ENCODE measurements around the gene COL28A1. TPM values are rescaled to one million over a fixed set of nuclear protein-coding genes. Genes with fewer than 3 reads are reported as not detected.

The COL28A1 gene
- total RNA-seq, 1 donor from 2014 or later: 0.60 TPM

- no peak overlapping the region for H2AFZ ChIP-seq (replicated peaks)
- no peak for DNase-seq (ENCODE audit: low spot score)
- no peak overlapping the region for H3K4me2 ChIP-seq
- H3K4me1 ChIP-seq: no peaks in the 10 kb centered on the region
- H3K9me3 ChIP-seq (ENCODE audit: low read depth): no peaks in the 10 kb centered on the region
- Mint-ChIP-seq H3K27me3 (ENCODE audit: insufficient read depth, low read depth) (no peaks in the 10 kb centered on the region), H3K36me3 (no peaks in the 10 kb centered on the region), H3K27ac (no peak overlapping the region), H3K4me3 (no peak overlapping the region), H3K4me1 (no peaks in the 10 kb centered on the region), H3K9me3 (no peaks in the 10 kb centered on the region)
- no peaks in the 10 kb centered on the region for H3K36me3 ChIP-seq
- no peaks in the 10 kb centered on the region for H4K20me1 ChIP-seq (ENCODE audit: low read depth)
- no peaks in the 10 kb centered on the region for H3F3A ChIP-seq (ENCODE audit: low read depth)
- H3K27me3 ChIP-seq: no peaks in the 10 kb centered on the region
- no peak overlapping the region for H3K9ac ChIP-seq
- no peak overlapping the region for H3K4me3 ChIP-seq
- TF ChIP-seq EZH2phosphoT487 (IDR thresholded peaks at IDR 0.05) (no peak), CTCF (IDR thresholded peaks at IDR 0.05) (no peak), EZH2 (IDR thresholded peaks at IDR 0.05) (no peak)
- H3K79me2 ChIP-seq (ENCODE audit: low read depth): no peaks in the 10 kb centered on the region
- no peak overlapping the region for H3K27ac ChIP-seq
These were observed 96.8 kb downstream of the COL28A1 start for GRCh38 chr7:7438851-7439250.

- Histone ChIP-seq H3K9me3 (ENCODE audit: low read depth) (no peaks in the 10 kb centered on the region), H3K4me2 (no peak overlapping the region), H3K27me3 (no peaks in the 10 kb centered on the region), H4K20me1 (ENCODE audit: low read depth) (no peaks in the 10 kb centered on the region), H3F3A (ENCODE audit: low read depth) (no peaks in the 10 kb centered on the region), H3K36me3 (no peaks in the 10 kb centered on the region), H3K9ac (no peak overlapping the region), H2AFZ (replicated peaks) (no peak overlapping the region), H3K4me1 (no peaks in the 10 kb centered on the region), H3K79me2 (ENCODE audit: low read depth) (no peaks in the 10 kb centered on the region), H3K27ac (no peak overlapping the region), H3K4me3 (no peak overlapping the region)
- Mint-ChIP-seq H3K27me3 (ENCODE audit: insufficient read depth, low read depth) (no peaks in the 10 kb centered on the region), H3K9me3 (no peaks in the 10 kb centered on the region), H3K4me3 (no peak overlapping the region), H3K4me1 (no peaks in the 10 kb centered on the region), H3K36me3 (no peaks in the 10 kb centered on the region), H3K27ac (no peak overlapping the region)
- TF ChIP-seq EZH2 (IDR thresholded peaks at IDR 0.05): no peak
- TF ChIP-seq EZH2phosphoT487 (IDR thresholded peaks at IDR 0.05): no peak
- no peak for TF ChIP-seq CTCF (IDR thresholded peaks at IDR 0.05)
- DNase-seq (ENCODE audit: low spot score): no peak
These were observed 99.7 kb downstream of the COL28A1 start for GRCh38 chr7:7435978-7436377.

GRCh38 chr7:7434329-7434728 lies 101.3 kb downstream of the COL28A1 start:
- H3K79me2 ChIP-seq (ENCODE audit: low read depth): no peaks in the 10 kb centered on the region
- no peak overlapping the region for H3K27ac ChIP-seq
- TF ChIP-seq EZH2 (IDR thresholded peaks at IDR 0.05) (no peak), CTCF (IDR thresholded peaks at IDR 0.05) (no peak), EZH2phosphoT487 (IDR thresholded peaks at IDR 0.05) (no peak)
- Mint-ChIP-seq H3K27ac (no peak overlapping the region), H3K4me3 (no peak overlapping the region), H3K9me3 (no peaks in the 10 kb centered on the region), H3K36me3 (no peaks in the 10 kb centered on the region), H3K27me3 (ENCODE audit: insufficient read depth, low read depth) (no peaks in the 10 kb centered on the region), H3K4me1 (no peaks in the 10 kb centered on the region)
- H3F3A ChIP-seq (ENCODE audit: low read depth): no peaks in the 10 kb centered on the region
- no peaks in the 10 kb centered on the region for H3K9me3 ChIP-seq (ENCODE audit: low read depth)
- H3K36me3 ChIP-seq: no peaks in the 10 kb centered on the region
- no peak overlapping the region for H3K4me2 ChIP-seq
- no peak overlapping the region for H2AFZ ChIP-seq (replicated peaks)
- no peak overlapping the region for H3K9ac ChIP-seq
- no peak overlapping the region for H3K4me3 ChIP-seq
- H3K27me3 ChIP-seq: no peaks in the 10 kb centered on the region
- no peaks in the 10 kb centered on the region for H4K20me1 ChIP-seq (ENCODE audit: low read depth)
- no peak for DNase-seq (ENCODE audit: low spot score)
- H3K4me1 ChIP-seq: no peaks in the 10 kb centered on the region

All from neural progenitor cell (in vitro differentiated cells).